Fibroblast of skin of left biceps (primary cell): ENCODE measurements around the gene CTSW.

ENCODE experiments used
- DNase-seq, 2 experiments: peaks; one replicate each; pipeline ENCODE4 v3.0.0-alpha.2; 2013; ENCODE audit warnings: low read depth in 2 of 2

CTSW gene

GRCh38 chr11:65928667-65929066 lies 49.0 kb downstream of the CTSW start:
- DNase-seq = no peak

GRCh38 chr11:65931773-65932557 lies 52.3 kb downstream of the CTSW start:
- no peak for DNase-seq

GRCh38 chr11:65932558-65932919 lies 52.9 kb downstream of the CTSW start:
- DNase-seq = no peak
